ENCODE data around the gene HTRA3. TPM values are rescaled to one million over a fixed set of nuclear protein-coding genes. Genes with fewer than 3 reads are reported as not detected.

The HTRA3 gene
- polyA plus RNA-seq, 1 donor from 2014 or later = not detected

DNA sequence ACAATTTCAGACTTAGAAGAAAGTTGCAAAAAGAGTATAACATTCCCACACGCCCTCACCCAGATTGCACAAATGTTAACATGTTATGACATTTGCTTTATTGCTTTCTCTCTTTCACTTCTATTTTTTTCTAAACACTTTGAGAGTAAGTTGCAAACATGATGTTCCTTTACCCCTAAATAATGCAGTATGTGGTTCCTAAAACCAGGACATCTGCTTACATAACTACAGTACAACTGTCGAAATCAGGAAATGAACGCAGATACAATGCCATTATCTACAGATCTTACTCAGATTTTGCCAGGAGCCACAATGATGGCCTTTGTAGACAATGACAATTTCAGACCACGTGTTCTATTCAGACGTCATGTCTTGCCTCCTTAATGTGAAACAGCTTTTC, 48.1 kb upstream of the HTRA3 start:
- no peaks in the 10 kb centered on the region for H3F3A ChIP-seq (ENCODE audit: insufficient read depth, low read length, poor library complexity, severe bottlenecking)
- no peaks in the 10 kb centered on the region for H3K9me3 ChIP-seq (ENCODE audit: low read length)
- TF ChIP-seq MXI1 (conservative IDR thresholded peaks at IDR 0.05; ENCODE audit: poor library complexity, severe bottlenecking) = no peak
- no peak for TF ChIP-seq SMC3 (conservative IDR thresholded peaks at IDR 0.05; ENCODE audit: poor library complexity)
- no peak for TF ChIP-seq REST (IDR thresholded peaks at IDR 0.05; ENCODE audit: borderline replicate concordance)
- TF ChIP-seq, protein P1, sequence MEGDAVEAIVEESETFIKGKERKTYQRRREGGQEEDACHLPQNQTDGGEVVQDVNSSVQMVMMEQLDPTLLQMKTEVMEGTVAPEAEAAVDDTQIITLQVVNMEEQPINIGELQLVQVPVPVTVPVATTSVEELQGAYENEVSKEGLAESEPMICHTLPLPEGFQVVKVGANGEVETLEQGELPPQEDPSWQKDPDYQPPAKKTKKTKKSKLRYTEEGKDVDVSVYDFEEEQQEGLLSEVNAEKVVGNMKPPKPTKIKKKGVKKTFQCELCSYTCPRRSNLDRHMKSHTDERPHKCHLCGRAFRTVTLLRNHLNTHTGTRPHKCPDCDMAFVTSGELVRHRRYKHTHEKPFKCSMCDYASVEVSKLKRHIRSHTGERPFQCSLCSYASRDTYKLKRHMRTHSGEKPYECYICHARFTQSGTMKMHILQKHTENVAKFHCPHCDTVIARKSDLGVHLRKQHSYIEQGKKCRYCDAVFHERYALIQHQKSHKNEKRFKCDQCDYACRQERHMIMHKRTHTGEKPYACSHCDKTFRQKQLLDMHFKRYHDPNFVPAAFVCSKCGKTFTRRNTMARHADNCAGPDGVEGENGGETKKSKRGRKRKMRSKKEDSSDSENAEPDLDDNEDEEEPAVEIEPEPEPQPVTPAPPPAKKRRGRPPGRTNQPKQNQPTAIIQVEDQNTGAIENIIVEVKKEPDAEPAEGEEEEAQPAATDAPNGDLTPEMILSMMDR (IDR thresholded peaks at IDR 0.05; ENCODE audit: poor library complexity, severe bottlenecking) = no peak
- no peak for TF ChIP-seq RAD21 (conservative IDR thresholded peaks at IDR 0.05)
- TF ChIP-seq EP300 (conservative IDR thresholded peaks at IDR 0.05; ENCODE audit: poor library complexity, severe bottlenecking) = no peak
- no peak for TF ChIP-seq TAF1 (IDR thresholded peaks at IDR 0.05; ENCODE audit: low read depth)
- TF ChIP-seq EZH2 (IDR thresholded peaks at IDR 0.05; ENCODE audit: borderline replicate concordance, insufficient read depth, low read length, poor library complexity, severe bottlenecking) = no peak
- TF ChIP-seq POLR2AphosphoS5 (IDR thresholded peaks at IDR 0.05) = no peak
- no peak overlapping the region for H3K4me3 ChIP-seq (ENCODE audit: low read length)
- no peaks in the 10 kb centered on the region for H3K79me2 ChIP-seq (replicated peaks; ENCODE audit: insufficient read depth, low read length)
- H2AFZ ChIP-seq (ENCODE audit: low read depth, low read length) = no peak overlapping the region
- H3K36me3 ChIP-seq (ENCODE audit: insufficient read depth, low read length) = no peaks in the 10 kb centered on the region
- H3K9me2 ChIP-seq (ENCODE audit: insufficient read depth, low read length) = no peaks in the 10 kb centered on the region
- H3K4me2 ChIP-seq (ENCODE audit: low read length) = no peak overlapping the region
- no peaks in the 10 kb centered on the region for H3K27me3 ChIP-seq (ENCODE audit: insufficient read depth, low read depth, low read length)
- no peak overlapping the region for H3K9ac ChIP-seq (ENCODE audit: low read length)
- no peaks in the 10 kb centered on the region for H4K20me1 ChIP-seq (ENCODE audit: insufficient read depth)
- H3K27ac ChIP-seq (ENCODE audit: low read length) = no peak overlapping the region

DNA sequence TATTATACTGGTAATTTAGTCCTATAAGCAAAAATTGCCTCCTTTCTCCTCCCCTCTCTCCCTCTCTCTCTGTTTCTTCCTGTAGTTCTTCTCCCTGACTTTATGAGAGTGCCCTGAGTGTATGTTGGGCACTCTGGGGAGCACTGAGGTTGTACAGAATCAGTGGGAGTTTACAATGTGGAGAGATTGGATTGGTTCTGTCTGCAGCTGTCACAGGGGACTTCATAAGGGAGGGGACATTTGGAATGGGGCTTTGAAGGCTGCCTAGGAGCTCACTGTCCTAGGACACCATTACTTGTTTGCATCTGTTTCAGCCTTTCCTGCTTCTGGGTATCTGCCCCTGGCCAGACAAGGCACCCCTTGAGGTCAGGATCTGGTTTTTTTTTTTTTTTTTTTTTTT, 47.6 kb upstream of the HTRA3 start:
- Histone ChIP-seq H3K4me2 (ENCODE audit: low read length) (no peak overlapping the region), H3K4me3 (ENCODE audit: low read length) (no peak overlapping the region), H3F3A (ENCODE audit: insufficient read depth, low read length, poor library complexity, severe bottlenecking) (no peaks in the 10 kb centered on the region), H3K27ac (ENCODE audit: low read length) (no peak overlapping the region), H3K36me3 (ENCODE audit: insufficient read depth, low read length) (no peaks in the 10 kb centered on the region), H3K79me2 (replicated peaks; ENCODE audit: insufficient read depth, low read length) (no peaks in the 10 kb centered on the region), H3K27me3 (ENCODE audit: insufficient read depth, low read depth, low read length) (no peaks in the 10 kb centered on the region), H3K9ac (ENCODE audit: low read length) (no peak overlapping the region), H3K9me3 (ENCODE audit: low read length) (no peaks in the 10 kb centered on the region), H2AFZ (ENCODE audit: low read depth, low read length) (no peak overlapping the region), H3K9me2 (ENCODE audit: insufficient read depth, low read length) (no peaks in the 10 kb centered on the region), H4K20me1 (ENCODE audit: insufficient read depth) (no peaks in the 10 kb centered on the region)
- TF ChIP-seq RAD21 (conservative IDR thresholded peaks at IDR 0.05) (no peak), TAF1 (IDR thresholded peaks at IDR 0.05; ENCODE audit: low read depth) (no peak), EZH2 (IDR thresholded peaks at IDR 0.05; ENCODE audit: borderline replicate concordance, insufficient read depth, low read length, poor library complexity, severe bottlenecking) (no peak), SMC3 (conservative IDR thresholded peaks at IDR 0.05; ENCODE audit: poor library complexity) (no peak), MXI1 (conservative IDR thresholded peaks at IDR 0.05; ENCODE audit: poor library complexity, severe bottlenecking) (no peak), EP300 (conservative IDR thresholded peaks at IDR 0.05; ENCODE audit: poor library complexity, severe bottlenecking) (no peak), REST (IDR thresholded peaks at IDR 0.05; ENCODE audit: borderline replicate concordance) (no peak), POLR2AphosphoS5 (IDR thresholded peaks at IDR 0.05) (no peak)
- TF ChIP-seq, protein P1 (IDR thresholded peaks at IDR 0.05; ENCODE audit: poor library complexity, severe bottlenecking) = no peak

All from neural cell (in vitro differentiated cells).